DMS114 treated with DMSO at 0.1 percent for 48 hours (cell line): Measurements from ENCODE around the gene ATRNL1.

Experiments used
- DNase-seq: peaks from one replicate; lab custom pipeline; 2025; ENCODE audit not compliant: unreplicated experiment; lab: John Stamatoyannopoulos, UW

Gene ATRNL1

DNA sequence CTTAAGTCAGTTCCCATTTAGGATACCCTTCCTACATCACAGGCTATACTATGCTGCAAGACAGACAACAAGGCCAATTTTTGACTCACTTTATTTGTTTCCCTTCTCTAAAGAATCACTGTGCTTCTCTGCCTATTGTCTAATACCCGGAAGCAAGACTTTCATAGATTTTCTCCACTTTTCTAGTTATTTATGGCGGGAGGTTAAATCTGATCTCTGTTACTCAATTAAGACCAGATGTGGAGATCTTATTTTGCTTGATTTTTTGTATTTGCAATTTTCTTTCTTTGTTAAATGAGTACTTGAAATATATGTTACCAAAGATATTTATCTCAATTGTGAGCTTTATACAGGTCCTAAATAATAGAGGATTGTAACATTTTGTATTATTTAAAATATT lies 511.5 kb downstream of the ATRNL1 start:
- no peak for DNase-seq

DNA sequence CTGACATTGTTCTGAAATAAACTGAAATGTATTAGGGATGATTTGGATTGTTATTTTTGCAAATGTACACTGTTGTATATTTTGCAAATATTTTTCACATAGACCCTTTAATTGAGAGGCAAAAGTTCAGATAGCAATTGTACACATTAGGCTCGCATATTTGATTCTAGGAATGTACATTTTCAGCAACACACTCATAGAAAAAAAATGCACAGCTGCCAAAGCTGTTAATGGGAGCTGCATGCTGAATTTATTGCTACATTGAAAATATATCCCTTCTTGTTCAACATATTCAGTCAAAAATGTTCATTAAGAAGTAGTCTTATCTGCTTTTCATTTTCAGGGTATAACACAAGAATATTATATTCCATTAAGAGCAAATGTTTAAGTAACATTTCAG lies 512.9 kb downstream of the ATRNL1 start:
- no peak for DNase-seq

DNA sequence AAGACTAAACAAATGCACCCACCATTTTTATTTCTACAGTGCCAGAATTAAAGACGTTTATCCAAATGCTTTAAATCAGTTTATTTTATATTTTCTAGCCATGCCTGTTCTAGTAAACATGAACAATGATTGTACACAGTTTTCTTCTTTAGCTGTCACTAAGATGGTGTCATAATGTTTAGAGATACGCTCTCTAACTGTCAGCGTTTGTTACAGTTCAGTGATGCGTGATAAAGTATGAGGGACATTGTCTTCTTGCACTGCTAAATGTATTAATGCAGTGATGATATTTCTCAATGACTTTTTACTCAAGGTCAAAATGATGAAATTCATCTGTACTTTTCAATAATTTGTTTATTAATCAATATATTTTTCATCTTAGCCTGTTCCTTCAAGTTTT lies 513.6 kb downstream of the ATRNL1 start:
- no peak for DNase-seq

DNA sequence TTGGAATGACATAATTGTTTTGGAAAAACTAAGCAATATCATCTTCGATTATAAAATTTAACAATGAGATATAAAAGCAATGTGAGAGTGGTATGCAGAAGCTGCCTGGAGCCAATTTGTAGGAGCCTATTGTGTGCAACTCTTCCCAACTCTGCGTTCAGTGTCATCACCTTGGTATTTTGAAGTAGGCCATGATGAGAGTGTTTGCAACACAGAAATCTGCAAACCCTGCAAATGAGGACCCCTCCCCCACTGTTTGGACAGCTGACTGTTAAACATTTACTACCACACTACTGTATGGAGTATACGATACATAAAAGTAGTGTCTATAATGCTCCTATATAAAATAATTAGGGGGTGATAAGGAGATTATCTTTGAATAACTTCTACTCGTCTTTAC lies 531.3 kb downstream of the ATRNL1 start:
- no peak for DNase-seq

DNA sequence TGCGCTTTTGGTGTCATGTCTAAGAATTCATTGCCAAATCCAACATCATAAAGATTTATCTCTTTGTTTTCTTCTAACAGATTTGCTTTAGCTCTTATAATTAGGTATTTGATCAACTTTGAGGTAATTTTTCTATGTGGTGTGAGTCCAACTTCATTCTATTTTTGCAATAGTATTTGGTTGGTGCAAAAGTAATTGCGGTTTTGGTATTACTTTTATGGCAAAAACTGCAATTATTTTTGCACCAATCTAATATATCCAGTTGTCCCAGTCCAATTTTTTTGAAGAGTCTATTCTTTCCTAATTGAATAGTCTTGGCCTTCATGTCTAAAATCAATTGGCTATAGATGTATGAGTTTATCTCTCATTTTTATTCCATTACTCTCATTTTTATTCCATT lies 535.5 kb downstream of the ATRNL1 start:
- DNase-seq, result no peak

DNA sequence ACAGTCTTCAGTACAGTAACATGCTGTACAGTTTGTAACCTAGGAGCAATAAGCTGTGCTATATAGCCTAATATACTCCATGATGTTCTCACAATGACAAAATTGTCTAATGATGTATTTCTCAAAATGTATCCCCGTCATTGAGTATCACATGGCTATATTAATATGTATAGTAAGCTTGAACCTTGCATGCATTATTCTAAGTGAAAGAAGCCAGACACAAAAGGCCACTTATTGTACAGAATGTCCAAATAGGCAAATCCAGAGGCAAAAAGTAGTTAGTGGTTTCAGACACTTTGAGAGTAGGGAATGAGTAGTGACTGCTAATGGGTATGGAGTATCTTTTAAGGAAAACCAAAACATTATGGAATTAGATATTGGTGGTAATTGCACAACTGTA lies 545.1 kb downstream of the ATRNL1 start:
- DNase-seq, result no peak

DNA sequence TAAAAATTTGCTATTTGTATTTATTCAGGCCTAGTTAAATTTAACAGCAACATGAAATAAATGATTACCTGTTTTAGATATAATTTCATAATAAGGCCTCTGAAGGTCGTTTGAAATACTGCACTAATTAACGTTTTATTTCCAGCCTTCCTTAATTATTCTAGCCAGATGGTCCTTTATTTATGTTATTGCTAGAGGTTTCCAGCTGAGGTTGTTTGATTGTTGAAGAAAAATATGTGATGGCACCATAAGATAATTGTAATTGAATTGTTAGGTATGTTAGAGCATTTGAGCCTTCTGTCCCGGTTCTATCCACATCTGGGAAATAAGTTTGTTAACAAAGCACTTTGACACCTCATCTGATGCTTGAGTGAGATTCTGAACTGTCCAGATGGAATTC lies 556.1 kb downstream of the ATRNL1 start:
- no peak for DNase-seq

DNA sequence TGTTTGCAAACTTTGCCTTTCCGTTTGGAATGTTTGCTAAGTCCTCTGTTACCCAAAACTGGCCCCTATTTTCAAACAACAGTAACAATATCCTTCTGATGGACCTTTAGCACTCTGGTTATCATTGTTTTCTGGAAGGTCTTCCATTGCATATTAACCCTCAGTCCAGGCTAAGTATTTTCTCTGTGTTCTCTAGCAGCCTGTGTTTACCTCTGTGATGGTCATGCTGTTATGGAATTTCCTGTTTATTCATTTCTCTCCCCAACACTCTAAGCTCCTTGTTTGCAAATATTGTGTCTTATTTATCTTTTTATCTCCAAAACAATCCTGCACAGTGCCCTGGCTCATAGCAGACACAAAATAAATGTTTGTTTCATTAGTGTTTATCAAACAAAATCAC lies 560.3 kb downstream of the ATRNL1 start:
- no peak for DNase-seq

DNA sequence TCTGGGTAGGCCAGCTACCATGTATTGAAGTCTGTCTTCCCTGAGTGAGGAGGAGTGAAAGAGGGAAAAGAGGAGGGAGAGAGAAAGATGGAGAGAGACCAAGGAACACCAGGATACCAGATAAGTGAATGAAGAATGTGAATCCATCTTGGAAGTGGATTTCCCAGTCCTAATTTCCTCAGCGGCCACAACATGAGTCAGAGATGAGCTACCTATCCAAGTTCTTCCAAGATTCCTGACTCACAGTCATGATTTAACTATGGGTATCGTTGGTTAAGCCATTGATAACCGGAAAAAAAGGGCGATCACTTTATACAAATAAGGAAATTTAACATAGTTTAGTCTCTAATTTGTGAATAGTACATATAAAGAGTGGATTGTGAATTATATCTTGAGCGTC lies 561.8 kb downstream of the ATRNL1 start:
- DNase-seq, result no peak

DNA sequence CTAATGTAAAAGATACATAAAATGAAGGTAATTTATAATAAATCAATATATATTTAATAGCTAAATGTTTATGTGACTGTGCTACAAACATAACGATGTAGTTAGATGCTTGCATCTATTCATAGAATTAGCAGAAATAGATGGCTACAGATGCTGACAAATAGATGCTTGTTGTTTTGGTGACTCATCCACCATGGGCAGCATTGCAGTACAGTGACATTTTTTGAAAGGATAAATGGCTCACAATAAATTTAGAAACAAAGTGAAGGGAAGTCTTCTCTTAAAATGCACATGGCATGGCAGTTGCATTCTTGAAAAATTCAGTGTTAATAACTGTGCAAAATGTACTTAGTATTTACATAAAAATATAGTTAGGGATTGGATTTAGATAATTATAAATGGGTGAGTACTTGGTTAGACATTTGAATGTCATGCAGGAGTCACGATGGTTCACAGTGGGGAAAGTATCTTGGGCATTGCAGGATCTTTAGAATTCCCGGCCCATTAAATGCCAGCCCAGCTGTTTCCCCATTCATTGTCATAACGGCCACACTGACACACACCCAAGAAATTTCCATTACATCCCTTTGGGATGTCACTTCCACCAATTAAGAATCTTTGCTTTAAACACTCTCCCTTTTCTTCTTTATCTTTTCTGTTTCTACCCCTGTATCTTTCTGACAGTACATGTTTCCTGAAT lies 564.1 kb downstream of the ATRNL1 start:
- no peak for DNase-seq

DNA sequence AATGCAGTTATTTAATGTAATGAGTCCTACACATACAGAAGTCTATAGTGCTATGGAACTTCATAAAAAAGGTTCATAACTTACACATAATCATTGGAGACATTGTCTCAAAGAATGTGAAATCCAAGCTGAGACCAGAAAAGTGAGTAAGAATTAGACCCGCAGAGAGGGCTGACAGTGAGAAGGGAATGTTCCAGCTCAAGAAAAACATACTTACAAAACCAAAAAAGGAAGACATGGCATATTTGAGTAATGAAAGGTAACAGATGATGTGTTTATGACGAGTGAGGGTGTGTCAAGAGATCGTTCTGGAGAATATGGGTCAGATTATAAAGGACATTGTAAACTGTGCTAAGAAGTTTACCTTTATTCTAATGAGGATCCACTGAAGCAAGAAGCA lies 566.5 kb downstream of the ATRNL1 start:
- no peak for DNase-seq

DNA sequence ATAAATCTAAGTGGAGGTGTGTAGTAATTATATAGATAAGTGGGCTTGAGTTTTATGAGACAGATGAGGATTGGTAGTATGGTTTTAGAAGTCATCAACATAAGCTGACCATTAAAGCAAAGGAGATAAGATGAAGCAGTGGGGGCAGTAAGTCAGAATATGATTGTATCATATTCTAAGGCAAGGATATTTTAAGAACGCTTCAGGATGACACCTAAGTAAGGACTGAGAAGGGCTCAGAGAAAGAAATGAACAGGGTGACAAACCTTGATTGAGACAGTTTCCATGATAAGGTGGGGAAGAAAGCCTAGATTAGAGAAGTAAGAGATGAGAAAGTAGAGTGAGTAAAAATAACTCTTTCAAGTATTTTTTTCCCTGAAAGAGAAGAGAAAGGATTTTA lies 567.2 kb downstream of the ATRNL1 start:
- no peak for DNase-seq

DNA sequence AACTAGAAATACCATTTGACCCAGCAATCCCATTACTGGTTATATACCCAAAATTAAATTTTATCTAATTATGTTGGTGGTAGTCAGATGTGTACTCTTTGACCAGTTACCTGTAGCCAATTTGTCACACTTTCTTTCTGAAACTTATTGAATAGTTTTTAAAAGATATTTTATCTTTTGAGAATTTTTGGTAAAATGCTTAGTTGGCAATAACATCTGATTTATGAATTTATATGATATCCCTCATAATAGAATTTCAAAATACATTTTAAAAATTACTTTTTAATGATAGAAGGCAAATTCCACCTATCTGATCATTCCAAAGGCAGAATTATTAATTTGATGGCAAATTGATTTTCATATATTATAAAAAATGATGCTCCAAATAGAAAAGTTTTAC lies 569.3 kb downstream of the ATRNL1 start:
- no peak for DNase-seq

DNA sequence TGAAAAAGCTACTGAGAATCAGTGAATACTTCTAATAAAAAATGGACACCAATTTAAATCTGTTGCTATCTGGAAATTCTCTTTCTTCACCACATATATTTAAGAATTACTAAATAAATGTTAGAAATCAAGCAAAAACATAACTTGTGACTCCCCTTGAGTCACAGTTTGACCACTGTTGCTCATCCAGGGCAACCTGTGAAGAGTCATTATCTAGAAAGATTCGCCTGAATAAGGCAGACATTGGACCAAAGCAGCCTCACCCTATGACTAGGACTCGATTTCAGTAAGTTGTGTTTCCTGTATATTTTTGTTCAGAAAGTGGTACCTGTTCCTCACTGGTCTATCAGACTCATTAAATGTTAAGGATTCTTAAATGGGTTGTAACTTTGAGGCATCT lies 572.4 kb downstream of the ATRNL1 start:
- no peak for DNase-seq

DNA sequence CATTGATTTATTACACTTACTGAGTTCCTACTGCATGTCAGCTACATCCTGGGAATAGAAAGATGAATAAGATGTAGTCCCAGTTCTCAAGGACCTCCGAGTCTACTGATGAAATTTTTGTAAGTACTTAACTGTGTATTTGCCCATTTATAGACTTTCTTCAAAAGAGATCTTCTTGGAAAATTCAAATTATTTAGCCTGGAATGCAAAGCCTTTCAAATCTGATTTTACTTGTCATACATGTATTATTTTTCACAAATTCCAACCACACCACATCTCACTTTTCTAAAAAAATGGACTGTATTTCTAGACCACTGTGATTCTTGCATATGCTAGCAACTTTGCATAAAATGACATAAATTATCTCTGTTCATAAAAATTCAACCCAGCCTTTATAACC lies 581.3 kb downstream of the ATRNL1 start:
- DNase-seq, result no peak

DNA sequence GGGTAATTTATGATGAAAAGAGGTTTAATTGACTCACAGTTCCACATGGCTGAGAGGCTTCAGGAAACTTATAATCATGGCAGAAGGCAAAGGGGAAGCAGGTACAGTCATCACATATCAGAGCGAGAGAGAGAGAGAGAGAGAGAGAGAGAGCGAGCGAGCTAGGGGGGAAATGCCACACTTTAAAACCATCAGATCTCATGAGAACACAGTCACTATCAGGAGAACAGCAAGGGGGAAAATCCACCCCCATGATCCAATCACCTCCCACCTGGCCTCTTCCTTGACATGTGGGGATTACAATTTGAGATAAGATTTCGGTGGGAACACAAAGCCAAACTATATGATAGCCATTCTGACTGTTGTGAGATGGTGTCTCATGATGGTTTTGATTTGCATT lies 603.6 kb downstream of the ATRNL1 start:
- no peak for DNase-seq

DNA sequence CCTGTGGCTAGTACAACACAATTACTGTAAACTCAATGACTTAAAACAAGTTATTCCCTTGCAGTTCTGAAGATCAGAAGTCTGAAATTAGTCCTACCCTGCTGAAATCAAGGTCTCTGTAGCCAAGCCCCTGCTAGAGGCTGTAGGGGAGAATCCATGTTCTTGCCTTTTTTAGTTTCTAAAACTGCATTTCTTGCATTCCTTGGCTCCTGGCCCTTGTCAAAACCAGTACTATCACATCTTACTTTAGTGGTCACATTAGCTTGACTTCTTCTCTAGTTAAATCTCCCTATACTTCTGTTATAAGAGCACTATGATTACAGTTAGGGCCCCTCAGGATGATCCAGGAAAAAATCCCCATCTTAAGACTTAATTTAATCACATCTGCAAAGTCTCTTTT lies 612.9 kb downstream of the ATRNL1 start:
- DNase-seq, result no peak

DNA sequence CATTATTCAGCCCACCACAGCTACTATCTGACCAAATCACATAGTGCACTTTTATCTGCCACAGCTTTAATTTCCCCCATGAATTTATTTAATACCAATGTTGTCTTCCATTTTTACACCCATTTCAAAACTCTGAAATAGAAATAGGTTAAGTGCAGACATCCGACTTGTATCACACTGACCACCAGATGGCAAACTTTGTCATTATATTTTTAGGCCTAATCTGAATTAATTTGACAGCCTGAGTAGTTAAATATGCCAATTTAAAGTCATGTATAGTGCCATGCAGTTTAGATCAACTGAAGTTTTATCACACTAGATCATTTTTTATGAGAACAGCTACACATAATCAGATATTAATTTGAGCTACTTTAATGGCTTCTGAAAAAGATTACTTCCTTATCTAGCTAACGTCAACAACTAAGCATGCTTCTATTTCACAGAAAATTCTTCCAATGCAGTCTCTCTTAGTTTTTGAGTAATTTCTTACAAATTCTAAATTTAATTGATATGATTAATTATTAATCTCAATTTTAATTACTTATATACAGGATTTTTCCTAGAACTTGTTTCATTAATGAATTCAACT lies 613.4 kb downstream of the ATRNL1 start:
- DNase-seq, result peak; percentile 48

DNA sequence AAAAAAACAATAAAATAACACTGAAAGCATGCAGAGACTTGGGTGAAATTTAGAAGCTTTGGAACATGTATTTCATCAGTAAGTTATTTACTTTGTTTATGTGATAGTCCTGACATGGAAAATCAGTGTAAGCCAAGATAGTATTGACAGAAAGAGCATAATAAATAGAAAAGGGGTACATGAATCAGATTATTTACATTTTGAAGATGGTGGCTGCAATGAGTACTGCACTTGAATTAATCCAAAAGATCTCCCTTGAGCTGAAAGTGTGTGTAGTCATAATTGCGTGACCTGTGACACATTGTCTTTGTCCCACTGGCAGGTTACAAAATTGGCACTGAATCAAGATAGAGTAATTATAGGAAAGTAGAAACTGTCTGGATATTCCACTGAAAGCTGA lies 617.0 kb downstream of the ATRNL1 start:
- DNase-seq, result no peak

DNA sequence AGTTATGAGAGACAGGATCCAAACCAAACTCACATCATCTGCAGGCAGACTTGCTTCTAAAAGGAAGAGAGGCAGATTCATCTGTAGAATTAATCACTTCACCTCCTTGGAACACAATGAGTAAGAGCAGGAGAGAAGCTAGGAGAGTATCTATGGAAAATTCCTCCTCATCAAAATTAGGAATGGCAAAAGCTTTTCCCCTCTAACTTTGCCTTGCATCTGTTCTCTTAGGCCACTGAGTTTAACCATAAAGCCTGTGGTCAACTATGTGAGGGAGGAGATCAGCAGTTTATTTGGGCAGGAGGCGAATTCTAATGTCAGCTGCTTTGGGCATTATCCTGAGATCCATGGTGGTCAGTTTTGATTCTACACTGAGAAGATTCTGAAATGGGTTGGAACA lies 618.1 kb downstream of the ATRNL1 start:
- DNase-seq, result no peak

DNA sequence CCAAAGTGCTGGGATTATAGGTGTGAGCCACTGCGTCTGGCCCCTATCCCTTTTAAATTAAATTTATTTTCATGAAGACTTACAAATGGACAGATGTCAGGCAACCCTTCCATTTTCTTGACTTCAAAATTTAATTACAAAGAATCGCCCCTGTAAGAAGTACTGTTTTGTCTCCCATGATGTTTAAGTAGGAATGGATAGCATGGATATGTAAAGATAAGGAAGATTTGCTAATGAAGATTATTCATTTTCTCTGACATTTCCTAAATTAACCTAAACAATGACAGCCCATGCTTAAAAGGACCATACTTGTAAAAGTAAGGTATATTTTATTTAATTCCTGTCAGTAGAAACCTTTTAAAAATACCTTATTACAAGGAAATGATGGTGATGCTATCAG lies 627.0 kb downstream of the ATRNL1 start:
- no peak for DNase-seq

DNA sequence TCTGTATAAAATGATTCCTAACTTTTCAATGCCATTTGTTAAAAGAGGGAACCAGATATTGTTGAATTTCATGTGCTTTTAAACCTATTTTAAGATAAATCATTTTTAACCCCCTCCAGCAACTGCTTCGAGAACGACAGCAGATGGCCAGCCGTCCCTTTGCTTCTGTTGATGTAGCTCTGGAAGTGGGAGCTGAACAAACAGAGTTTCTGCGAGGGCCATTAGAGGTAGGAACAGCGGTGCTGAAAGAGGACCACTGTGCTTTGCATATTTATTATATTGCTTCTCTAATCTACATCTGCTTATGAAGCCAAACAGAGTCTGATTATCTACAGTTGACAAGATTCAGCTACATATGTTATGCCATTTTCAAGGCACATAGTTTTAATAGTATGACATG lies 634.0 kb downstream of the ATRNL1 start:
- no peak for DNase-seq

DNA sequence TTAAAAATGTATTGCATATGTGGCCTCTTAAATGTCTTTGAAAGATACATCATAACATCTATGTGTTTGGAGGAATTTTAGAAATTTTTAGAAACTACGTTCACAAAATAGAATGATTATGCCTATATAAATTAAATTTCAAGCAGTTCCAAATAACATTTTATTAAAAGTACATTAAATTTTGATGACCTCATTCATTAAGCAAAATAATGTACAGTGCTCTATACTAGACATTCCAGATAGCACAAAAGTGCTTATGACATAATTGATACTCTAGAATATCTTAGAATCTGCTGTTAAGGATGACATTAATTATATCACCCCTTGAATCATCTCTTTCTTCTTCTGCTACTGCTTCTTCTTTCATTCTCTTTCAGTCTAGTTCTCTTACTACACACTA lies 650.9 kb downstream of the ATRNL1 start:
- no peak for DNase-seq
